ENCODE measurements around the gene BCL3. TPM values are rescaled to one million over a fixed set of nuclear protein-coding genes. Genes with fewer than 3 reads are reported as not detected.

BCL3 gene
- total RNA-seq, 1 donor = 8.6 TPM

GRCh38 chr19:44753626-44753931 is 5.1 kb downstream of the BCL3 start:
- no peak for TF ChIP-seq CTCF (IDR thresholded peaks at IDR 0.05; ENCODE audit: insufficient read depth, low read depth, low read length)
- DNase-seq (ENCODE audit: low read depth) = no peak
- H3K4me3 ChIP-seq (ENCODE audit: low read depth, low read length) = peak overlapping the region; percentile 60

GRCh38 chr19:44753932-44754749 is 5.6 kb downstream of the BCL3 start:
- H3K4me3 ChIP-seq (ENCODE audit: low read depth, low read length) = peak overlapping the region; percentile 60
- TF ChIP-seq CTCF (IDR thresholded peaks at IDR 0.05; ENCODE audit: insufficient read depth, low read depth, low read length) = no peak
- DNase-seq (ENCODE audit: low read depth) = peak; percentile 93

- no peak for DNase-seq (ENCODE audit: low read depth)
- peak overlapping the region; percentile 60 for H3K4me3 ChIP-seq (ENCODE audit: low read depth, low read length)
- TF ChIP-seq CTCF (IDR thresholded peaks at IDR 0.05; ENCODE audit: insufficient read depth, low read depth, low read length) = no peak
Measured at GRCh38 chr19:44754750-44755080, 6.2 kb downstream of the BCL3 start.

- DNase-seq (ENCODE audit: low read depth) = no peak
- no peak for TF ChIP-seq CTCF (IDR thresholded peaks at IDR 0.05; ENCODE audit: insufficient read depth, low read depth, low read length)
- no peak overlapping the region for H3K4me3 ChIP-seq (ENCODE audit: low read depth, low read length)
Measured at GRCh38 chr19:44755219-44755618, 6.7 kb downstream of the BCL3 start.

- DNase-seq (ENCODE audit: low read depth) = no peak
Measured at GRCh38 chr19:44756089-44756562, 7.6 kb downstream of the BCL3 start.

GRCh38 chr19:44757057-44757734 is 8.7 kb downstream of the BCL3 start:
- DNase-seq (ENCODE audit: low read depth) = peak; percentile 70
- peak overlapping the region; percentile 37 for H3K4me3 ChIP-seq (ENCODE audit: low read depth, low read length)
- no peak for TF ChIP-seq CTCF (IDR thresholded peaks at IDR 0.05; ENCODE audit: insufficient read depth, low read depth, low read length)

More at GRCh38 chr19:44756089-44756562, 7.6 kb downstream of the BCL3 start:
- TF ChIP-seq CTCF (IDR thresholded peaks at IDR 0.05; ENCODE audit: insufficient read depth, low read depth, low read length) = no peak
- H3K4me3 ChIP-seq (ENCODE audit: low read depth, low read length) = no peak overlapping the region
